DMS53 treated with DMSO at 0.1 percent for 48 hours (cell line): ENCODE data around the gene FNDC1.

Experiments
- DNase-seq: peaks from one replicate; lab custom pipeline; 2025; ENCODE audit not compliant: unreplicated experiment; lab: John Stamatoyannopoulos, UW

Gene FNDC1

GRCh38 chr6:159204605-159205004 lies 35.4 kb downstream of the FNDC1 start:
- DNase-seq: no peak

GRCh38 chr6:159212028-159212427 lies 42.8 kb downstream of the FNDC1 start:
- no peak for DNase-seq

GRCh38 chr6:159212525-159213280 lies 43.5 kb downstream of the FNDC1 start:
- DNase-seq: no peak

- no peak for DNase-seq
Observed at GRCh38 chr6:159213405-159213804, 44.2 kb downstream of the FNDC1 start.

GRCh38 chr6:159214281-159214680 lies 45.1 kb downstream of the FNDC1 start:
- no peak for DNase-seq

- no peak for DNase-seq
Observed at GRCh38 chr6:159217595-159218275, 48.5 kb downstream of the FNDC1 start.

- no peak for DNase-seq
Observed at GRCh38 chr6:159220093-159220492, 50.9 kb downstream of the FNDC1 start.

GRCh38 chr6:159221486-159222170 lies 52.4 kb downstream of the FNDC1 start:
- no peak for DNase-seq

GRCh38 chr6:159224452-159224851 lies 55.3 kb downstream of the FNDC1 start:
- no peak for DNase-seq

GRCh38 chr6:159229651-159230051 lies 60.5 kb downstream of the FNDC1 start:
- DNase-seq: no peak

GRCh38 chr6:159232106-159232645 lies 63.0 kb downstream of the FNDC1 start:
- no peak for DNase-seq

- no peak for DNase-seq
Observed at GRCh38 chr6:159232751-159233150, 63.6 kb downstream of the FNDC1 start.

- no peak for DNase-seq
Observed at GRCh38 chr6:159233365-159234101, 64.3 kb downstream of the FNDC1 start.

- no peak for DNase-seq
Observed at GRCh38 chr6:159234102-159234553, 64.9 kb downstream of the FNDC1 start.

- DNase-seq: no peak
Observed at GRCh38 chr6:159238920-159239558, 69.8 kb downstream of the FNDC1 start.

- DNase-seq: no peak
Observed at GRCh38 chr6:159249128-159249527, 79.9 kb downstream of the FNDC1 start.

- no peak for DNase-seq
Observed at GRCh38 chr6:159249752-159250151, 80.6 kb downstream of the FNDC1 start.

GRCh38 chr6:159250633-159251032 lies 81.4 kb downstream of the FNDC1 start:
- DNase-seq: no peak

GRCh38 chr6:159252955-159253508 lies 83.8 kb downstream of the FNDC1 start:
- DNase-seq: peak; percentile 5

GRCh38 chr6:159254186-159254585 lies 85.0 kb downstream of the FNDC1 start:
- DNase-seq: no peak
